Ureter (tissue), 1 donor: ENCODE data around the gene TYRO3. TPM values are rescaled to one million over a fixed set of nuclear protein-coding genes. Genes with fewer than 3 reads are reported as not detected.

Experiments
- DNase-seq: peaks from one replicate; pipeline ENCODE4 v3.0.0-alpha.2; 2020; ENCODE audit warnings: low spot score
- total RNA-seq: library from RNA; stranded (reverse); gene quantifications from one replicate; pipeline ENCODE4 v1.2.4, GENCODE V29; 2023
- donor health status: DM: yes; HTN: yes; CAD: no.

TYRO3 gene
- total RNA-seq, 1 donor from 2014 or later = 9.6 TPM

GRCh38 chr15:41603941-41604911 lies 45.2 kb downstream of the TYRO3 start:
- peak; percentile 72 for DNase-seq

- DNase-seq = no peak
Measured at GRCh38 chr15:41605566-41605965, 46.6 kb downstream of the TYRO3 start.

GRCh38 chr15:41606997-41607396 lies 48.0 kb downstream of the TYRO3 start:
- DNase-seq = no peak

- DNase-seq = no peak
Measured at GRCh38 chr15:41609123-41609522, 50.1 kb downstream of the TYRO3 start.

- DNase-seq = no peak
Measured at GRCh38 chr15:41610048-41610447, 51.0 kb downstream of the TYRO3 start.

GRCh38 chr15:41620536-41621199 lies 61.7 kb downstream of the TYRO3 start:
- DNase-seq = no peak

- DNase-seq = peak; percentile 81
Measured at GRCh38 chr15:41621200-41622193, 62.5 kb downstream of the TYRO3 start.

- DNase-seq = no peak
Measured at GRCh38 chr15:41622901-41623300, 63.9 kb downstream of the TYRO3 start.

- no peak for DNase-seq
Measured at GRCh38 chr15:41627203-41627602, 68.2 kb downstream of the TYRO3 start.

GRCh38 chr15:41629463-41629862 lies 70.5 kb downstream of the TYRO3 start:
- no peak for DNase-seq

- DNase-seq = no peak
Measured at GRCh38 chr15:41629883-41630282, 70.9 kb downstream of the TYRO3 start.

GRCh38 chr15:41630616-41631217 lies 71.7 kb downstream of the TYRO3 start:
- DNase-seq = no peak

- no peak for DNase-seq
Measured at GRCh38 chr15:41631880-41632470, 73.0 kb downstream of the TYRO3 start.

Other genes starting within 250 kb of the TYRO3 start
- gene OIP5, start 226.6 kb upstream of the TYRO3 start, total RNA-seq = not detected
- 1.5 TPM for gene NUSAP1, start 226.3 kb upstream of the TYRO3 start, total RNA-seq
- 14.6 TPM for gene NDUFAF1, start 156.7 kb upstream of the TYRO3 start, total RNA-seq
- 33.2 TPM for gene RTF1, start 142.1 kb upstream of the TYRO3 start, total RNA-seq
- gene ITPKA, start 65.3 kb upstream of the TYRO3 start, total RNA-seq = 0.29 TPM
- 0.73 TPM for gene LTK, start 45.4 kb upstream of the TYRO3 start, total RNA-seq
- gene RPAP1, start 15.0 kb upstream of the TYRO3 start, total RNA-seq = 34.5 TPM
- 65.2 TPM for gene MGA, start 101.2 kb downstream of the TYRO3 start, total RNA-seq
- 39.6 TPM for gene MAPKBP1, start 215.3 kb downstream of the TYRO3 start, total RNA-seq